ENCODE results near the gene LZTFL1. TPM values are rescaled to one million over a fixed set of nuclear protein-coding genes. Genes with fewer than 3 reads are reported as not detected.

The LZTFL1 gene
- total RNA-seq, 1 donor from 2014 or later: 17.6 TPM

GRCh38 chr3:45783667-45784066 is 58.3 kb downstream of the LZTFL1 start:
- no peaks in the 10 kb centered on the region for H3K4me1 Mint-ChIP-seq
- no peaks in the 10 kb centered on the region for H3K36me3 Mint-ChIP-seq (ENCODE audit: low read depth)
- no peak overlapping the region for H3K27ac Mint-ChIP-seq (ENCODE audit: unreplicated experiment)
- H3K27me3 Mint-ChIP-seq (ENCODE audit: low read depth): peaks cover 21% of the 10 kb centered on the region
- no peak for DNase-seq (ENCODE audit: low read depth, low spot score)
- H3K9me3 Mint-ChIP-seq: peaks cover 4% of the 10 kb centered on the region
- no peak overlapping the region for H3K4me3 Mint-ChIP-seq
- TF ChIP-seq, protein P1, sequence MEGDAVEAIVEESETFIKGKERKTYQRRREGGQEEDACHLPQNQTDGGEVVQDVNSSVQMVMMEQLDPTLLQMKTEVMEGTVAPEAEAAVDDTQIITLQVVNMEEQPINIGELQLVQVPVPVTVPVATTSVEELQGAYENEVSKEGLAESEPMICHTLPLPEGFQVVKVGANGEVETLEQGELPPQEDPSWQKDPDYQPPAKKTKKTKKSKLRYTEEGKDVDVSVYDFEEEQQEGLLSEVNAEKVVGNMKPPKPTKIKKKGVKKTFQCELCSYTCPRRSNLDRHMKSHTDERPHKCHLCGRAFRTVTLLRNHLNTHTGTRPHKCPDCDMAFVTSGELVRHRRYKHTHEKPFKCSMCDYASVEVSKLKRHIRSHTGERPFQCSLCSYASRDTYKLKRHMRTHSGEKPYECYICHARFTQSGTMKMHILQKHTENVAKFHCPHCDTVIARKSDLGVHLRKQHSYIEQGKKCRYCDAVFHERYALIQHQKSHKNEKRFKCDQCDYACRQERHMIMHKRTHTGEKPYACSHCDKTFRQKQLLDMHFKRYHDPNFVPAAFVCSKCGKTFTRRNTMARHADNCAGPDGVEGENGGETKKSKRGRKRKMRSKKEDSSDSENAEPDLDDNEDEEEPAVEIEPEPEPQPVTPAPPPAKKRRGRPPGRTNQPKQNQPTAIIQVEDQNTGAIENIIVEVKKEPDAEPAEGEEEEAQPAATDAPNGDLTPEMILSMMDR (conservative IDR thresholded peaks at IDR 0.05): no peak

- Mint-ChIP-seq H3K27ac (ENCODE audit: unreplicated experiment) (no peak overlapping the region), H3K4me3 (no peak overlapping the region), H3K4me1 (no peaks in the 10 kb centered on the region), H3K27me3 (ENCODE audit: low read depth) (peaks cover 14% of the 10 kb centered on the region), H3K36me3 (ENCODE audit: low read depth) (no peaks in the 10 kb centered on the region), H3K9me3 (peaks cover 3% of the 10 kb centered on the region)
- TF ChIP-seq, protein P1 (conservative IDR thresholded peaks at IDR 0.05): no peak
- DNase-seq (ENCODE audit: low read depth, low spot score): no peak
Observed at GRCh38 chr3:45782381-45782780, 59.5 kb downstream of the LZTFL1 start.

DNA sequence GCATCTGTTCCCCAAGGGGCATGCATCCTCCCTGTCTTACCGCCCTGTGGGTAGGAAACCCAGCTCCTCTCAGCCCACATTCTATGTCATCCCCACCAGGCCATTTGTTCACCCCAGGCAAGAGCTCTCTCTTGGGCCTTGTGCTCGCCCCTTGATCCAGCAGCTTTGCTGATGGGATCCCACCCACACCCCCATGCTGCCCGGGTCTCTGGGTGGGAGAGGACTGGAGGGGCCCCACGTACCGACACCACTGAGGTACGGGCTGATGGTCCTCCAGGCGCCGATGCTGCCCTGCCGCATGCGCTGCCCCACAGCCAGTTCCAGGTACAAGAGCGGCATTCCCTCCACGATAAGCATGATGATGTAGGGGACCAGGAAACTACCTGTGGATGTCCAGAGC is 60.1 kb downstream of the LZTFL1 start:
- Mint-ChIP-seq H3K4me3 (no peak overlapping the region), H3K36me3 (ENCODE audit: low read depth) (no peaks in the 10 kb centered on the region), H3K27ac (ENCODE audit: unreplicated experiment) (no peak overlapping the region), H3K4me1 (no peaks in the 10 kb centered on the region), H3K27me3 (ENCODE audit: low read depth) (peaks cover 9% of the 10 kb centered on the region), H3K9me3 (no peaks in the 10 kb centered on the region)
- no peak for DNase-seq (ENCODE audit: low read depth, low spot score)
- TF ChIP-seq, protein P1 (conservative IDR thresholded peaks at IDR 0.05): no peak

DNA sequence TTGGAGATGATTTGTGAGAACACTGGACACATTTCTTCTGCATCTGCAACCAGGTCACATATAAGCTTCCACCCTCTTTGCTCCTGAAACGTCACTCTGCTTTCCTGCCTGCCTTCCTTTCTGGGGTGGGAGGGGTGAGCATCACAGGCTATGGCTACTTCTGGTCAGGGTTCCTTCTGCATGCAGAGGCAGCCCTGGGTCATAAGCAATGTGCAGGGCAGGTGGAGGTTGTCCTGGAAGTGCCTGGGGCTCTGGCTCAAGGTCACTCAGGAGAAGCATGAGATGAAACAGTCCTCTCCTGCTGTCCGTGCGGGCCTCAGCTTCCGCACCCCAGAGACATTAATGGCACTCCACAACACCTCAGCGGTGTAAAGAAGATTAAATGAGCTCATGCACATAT is 60.6 kb downstream of the LZTFL1 start:
- no peak for DNase-seq (ENCODE audit: low read depth, low spot score)
- Mint-ChIP-seq H3K36me3 (ENCODE audit: low read depth) (no peaks in the 10 kb centered on the region), H3K27ac (ENCODE audit: unreplicated experiment) (no peak overlapping the region), H3K4me3 (no peak overlapping the region), H3K9me3 (no peaks in the 10 kb centered on the region), H3K27me3 (ENCODE audit: low read depth) (peaks cover 6% of the 10 kb centered on the region), H3K4me1 (no peaks in the 10 kb centered on the region)
- TF ChIP-seq, protein P1 (conservative IDR thresholded peaks at IDR 0.05): no peak

DNA sequence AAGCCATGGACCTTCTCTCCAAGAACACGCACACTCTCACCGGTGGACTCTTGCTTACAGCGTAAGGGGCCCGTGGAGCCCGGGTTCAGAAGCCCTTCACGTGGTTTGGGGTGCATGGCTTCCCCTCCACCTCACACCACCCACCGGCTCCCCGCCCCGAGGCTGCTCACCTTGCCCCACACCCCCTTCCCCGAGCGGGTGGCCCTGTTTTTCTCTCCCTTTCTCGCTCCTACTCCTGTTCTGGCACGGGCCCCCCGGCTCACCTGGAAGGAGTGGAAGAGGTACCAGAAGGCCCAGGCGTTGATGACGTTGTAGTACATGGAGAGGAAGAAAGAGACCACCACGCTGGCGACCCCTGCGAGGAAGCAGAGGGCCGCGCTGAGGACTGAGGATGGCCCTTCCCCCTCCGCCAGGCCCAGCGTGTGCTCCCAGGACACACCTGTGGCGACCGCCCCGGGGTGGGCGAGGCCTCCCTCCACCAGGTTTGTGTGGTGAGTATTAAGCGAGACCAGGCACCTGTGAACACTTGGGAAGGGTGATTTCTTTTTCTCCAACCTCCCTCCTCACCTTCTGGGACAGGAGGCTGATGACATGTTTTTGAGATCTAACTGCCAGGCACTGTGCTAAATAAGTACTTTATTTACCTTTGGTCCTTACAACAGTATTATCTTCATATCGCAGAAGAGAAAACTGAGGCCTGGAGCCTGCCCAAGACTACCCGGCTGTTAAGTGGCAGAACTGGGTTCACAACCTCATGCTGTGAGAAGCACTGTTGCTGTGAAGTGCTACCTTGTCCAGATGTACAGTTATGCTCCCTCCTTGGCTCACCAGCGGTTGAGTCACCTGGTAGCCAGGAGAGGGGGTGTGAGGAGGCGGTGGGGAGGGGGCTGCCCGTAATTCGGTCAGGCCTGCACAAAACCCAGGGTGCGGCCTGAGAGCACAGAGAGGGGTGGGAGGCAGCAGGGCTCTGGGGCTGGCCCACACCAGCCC is 61.9 kb downstream of the LZTFL1 start:
- no peak for DNase-seq (ENCODE audit: low read depth, low spot score)
- no peaks in the 10 kb centered on the region for H3K9me3 Mint-ChIP-seq
- TF ChIP-seq, protein P1 (conservative IDR thresholded peaks at IDR 0.05): no peak
- H3K4me1 Mint-ChIP-seq: no peaks in the 10 kb centered on the region
- H3K4me3 Mint-ChIP-seq: no peak overlapping the region
- peaks cover 5% of the 10 kb centered on the region for H3K27me3 Mint-ChIP-seq (ENCODE audit: low read depth)
- no peaks in the 10 kb centered on the region for H3K36me3 Mint-ChIP-seq (ENCODE audit: low read depth)
- no peak overlapping the region for H3K27ac Mint-ChIP-seq (ENCODE audit: unreplicated experiment)
